Measurements from ENCODE around the gene IL26.

The IL26 gene, protein sequence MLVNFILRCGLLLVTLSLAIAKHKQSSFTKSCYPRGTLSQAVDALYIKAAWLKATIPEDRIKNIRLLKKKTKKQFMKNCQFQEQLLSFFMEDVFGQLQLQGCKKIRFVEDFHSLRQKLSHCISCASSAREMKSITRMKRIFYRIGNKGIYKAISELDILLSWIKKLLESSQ

DNA sequence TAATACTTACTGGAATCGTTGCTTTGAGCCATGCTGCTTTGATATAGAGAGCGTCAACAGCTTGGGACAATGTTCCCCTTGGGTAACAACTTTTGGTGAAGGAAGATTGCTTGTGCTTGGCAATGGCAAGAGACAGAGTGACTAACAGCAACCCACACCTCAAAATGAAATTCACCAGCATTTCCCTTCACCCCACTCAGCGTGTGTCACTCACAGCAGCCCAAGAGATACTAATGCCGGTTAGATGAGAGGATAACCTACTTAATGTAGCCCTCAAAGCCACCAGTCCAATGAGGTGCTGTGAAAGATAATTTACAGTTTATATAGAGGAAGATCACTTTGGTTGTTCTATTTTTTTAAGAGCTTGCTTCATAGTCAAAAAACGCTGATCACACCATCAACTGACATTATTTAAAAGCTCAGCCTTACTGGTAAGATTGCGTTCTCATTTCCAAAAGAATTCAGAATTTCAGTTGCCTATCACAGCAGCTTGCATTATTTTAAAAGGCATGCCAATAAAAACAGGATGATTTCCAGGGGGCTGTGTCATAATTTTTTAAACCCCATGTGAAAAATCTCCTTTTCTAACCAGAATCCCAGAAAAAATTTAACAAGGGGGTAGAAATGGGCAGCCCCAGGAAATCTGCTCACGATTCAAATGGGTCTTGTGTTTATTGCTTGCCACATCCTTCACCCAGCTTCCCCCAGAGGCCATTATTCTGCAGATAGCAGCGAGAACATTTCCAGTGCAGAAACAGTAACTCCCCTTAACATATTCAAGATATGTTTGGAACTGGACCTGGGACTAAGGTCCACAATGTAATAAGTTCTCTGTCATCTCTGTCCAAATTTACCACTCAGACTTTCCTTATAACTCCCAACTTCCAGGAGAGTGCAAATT lies at the start of gene IL26:
Gene IL26, minus strand, starts transcription at position 235 of the 901 bp plus-strand sequence. Its CDS starts 54 bp downstream, at position 181.
- DNase-seq: no peak

DNA sequence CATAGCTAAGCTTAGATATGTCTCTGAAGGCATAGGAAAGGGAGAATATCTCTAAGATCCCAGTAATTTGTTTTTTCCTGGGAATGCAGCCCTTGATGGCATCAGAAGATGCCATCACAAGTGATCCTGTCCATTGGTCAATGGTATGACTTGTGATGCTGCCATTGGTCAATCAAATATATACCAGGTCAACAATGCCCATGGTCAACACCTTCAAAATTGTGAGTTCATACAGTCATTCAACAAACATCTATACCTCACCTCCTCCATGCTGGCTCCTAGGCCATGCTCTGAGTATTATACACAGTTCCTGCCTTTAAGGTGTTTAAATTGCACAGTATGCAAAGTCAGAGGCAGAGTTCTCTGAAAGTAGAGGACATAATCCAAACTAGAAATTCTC lies 47.1 kb upstream of the IL26 start:
- DNase-seq: no peak

DNA sequence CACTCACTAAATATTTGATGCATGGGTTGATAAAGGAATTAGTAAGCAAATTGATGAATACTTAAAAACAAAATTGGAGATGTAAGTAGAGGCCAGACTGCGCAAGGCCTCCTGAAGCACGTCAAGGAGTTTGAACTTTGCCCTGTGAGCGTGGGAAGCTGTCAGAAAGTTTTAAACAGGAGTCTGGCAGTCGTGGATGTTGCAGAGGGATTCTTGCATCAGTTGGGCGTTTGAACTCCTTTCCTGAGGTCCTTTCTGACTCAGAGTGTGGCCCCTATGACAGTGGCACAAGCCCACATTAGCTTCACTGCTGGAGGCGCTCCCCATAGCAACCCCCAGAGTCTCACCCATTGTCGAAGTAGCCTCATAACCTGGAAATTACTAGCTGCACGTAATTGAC lies 45.7 kb upstream of the IL26 start:
- DNase-seq: no peak

DNA sequence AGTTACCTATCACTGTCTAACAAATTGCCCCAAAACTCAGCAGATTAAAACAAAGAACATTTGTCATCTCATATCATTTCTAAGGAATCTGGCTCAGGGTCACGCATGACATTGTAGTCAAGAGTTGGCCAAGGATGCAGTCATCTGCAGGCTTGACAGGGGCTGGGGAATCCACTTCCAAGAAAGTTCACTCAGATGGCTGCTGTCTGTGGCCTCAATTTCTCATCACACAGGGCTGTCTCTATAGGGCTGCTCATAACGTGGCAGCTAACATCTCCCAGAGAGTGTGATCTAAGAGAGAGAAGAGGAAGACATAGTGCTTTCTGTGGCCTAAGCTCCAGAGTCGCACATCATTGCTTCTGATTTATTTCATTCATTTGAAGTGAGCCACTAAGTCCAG lies 44.7 kb upstream of the IL26 start:
- no peak for DNase-seq

DNA sequence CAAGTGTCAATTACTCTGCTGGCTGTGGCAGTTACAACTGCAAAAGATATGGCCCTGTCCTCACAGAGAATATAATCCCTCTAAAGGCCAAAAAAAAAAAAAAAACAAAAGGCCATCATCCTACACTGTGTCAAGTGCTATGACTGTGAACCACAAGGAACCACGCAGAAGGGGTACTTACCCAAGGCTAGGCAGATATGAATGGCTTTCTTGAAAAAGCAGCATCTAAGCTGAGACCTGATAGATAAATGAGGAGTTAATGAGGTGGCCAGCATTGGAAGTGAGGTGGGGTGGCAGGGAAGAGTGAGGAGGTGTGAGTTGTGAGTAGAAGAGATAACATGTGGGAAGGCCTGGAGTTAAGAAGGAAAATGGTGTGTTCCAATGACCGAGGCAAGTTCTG lies 44.2 kb upstream of the IL26 start:
- no peak for DNase-seq

DNA sequence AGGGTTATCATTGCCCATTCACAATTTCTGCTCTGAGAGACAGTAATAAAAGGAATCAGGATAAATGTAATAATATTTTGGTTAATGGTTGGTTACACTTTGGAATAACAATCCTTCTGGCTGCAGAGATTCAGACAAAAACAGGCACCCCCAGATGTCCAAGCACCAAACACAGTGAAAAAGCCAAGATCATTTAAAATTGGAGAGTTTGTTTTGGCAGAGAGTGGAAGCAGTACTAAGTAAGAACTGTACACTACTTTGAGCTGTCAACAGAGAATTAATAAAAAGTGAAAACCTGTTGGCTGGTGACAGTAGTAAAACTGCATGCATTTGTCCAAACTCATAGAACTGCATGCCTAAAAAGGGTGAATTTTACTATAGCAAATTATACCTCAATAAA lies 43.4 kb upstream of the IL26 start:
- no peak for DNase-seq

DNA sequence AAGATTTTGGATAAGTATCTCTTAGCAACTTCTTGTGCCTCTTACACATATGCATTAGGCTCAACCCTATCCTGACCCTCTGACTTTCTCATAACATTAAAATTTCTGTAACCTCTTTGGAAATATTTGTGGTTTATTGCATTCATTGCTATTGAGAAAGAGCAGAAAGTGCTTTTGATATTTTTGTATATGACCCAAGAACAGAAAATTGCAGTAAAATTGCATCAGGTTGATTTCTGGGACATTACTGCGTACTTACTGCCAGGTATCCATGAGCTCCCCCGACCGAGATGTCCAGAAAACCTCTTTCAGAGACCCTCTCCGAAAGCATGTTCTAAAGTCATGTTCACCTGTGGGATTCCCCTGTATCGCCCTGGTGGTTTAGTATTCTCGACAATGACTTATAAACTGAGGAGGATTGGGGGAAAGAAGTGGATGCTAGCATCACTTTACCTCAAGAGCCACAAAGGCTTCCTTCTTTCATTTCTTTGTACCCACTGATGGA lies 42.3 kb upstream of the IL26 start:
- DNase-seq: no peak

DNA sequence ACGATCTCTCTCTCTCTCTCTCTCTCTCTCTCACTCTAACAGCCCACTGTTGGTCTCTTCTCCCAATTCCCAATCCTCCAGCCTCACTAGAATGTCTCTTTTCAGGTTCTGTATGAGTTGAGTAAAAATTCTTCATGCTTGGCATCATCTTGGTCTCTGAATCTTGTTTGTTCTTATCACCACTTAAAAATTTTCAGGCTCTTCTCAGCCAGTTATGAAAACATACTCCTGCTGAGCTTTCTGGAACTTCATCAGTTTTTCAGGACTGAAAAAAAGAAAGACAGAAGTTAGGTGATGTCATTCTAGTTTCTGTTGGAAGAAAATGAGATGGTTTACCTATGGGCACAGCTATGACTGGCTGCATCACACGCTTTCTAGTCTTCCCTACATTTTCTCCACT lies 39.2 kb upstream of the IL26 start:
- DNase-seq: no peak

DNA sequence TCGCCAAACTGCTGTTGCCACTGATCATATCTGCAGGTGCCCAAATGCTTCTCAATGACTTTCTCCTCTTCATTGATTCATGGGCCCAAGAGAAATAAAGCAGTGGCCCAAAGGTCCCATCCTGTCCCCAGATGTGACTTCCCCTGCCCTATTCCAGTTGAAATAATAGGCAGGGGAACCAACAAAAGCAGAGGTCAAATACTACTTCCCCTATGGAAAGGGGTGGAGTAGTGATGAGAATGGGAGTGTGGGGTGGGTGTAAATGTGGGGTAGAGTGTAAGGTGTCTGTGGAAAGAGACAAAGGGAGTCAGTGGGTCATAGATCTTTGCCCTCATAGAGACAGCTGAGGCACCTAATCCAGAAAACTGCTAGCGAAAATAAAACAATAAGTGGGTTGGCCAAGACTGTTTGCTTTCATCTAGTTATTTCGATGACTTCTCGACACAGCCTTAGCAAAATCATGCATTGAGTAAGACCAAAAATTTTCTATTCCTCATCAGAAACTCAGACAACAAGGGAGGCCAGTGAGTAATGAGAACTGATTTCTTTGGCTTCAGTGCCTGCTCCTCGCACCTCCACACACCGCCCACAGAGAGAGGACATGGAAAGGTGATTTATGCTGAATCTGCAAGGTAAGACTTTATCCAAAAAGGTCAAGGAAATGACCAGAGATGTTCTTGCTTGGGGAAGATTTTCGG lies 38.7 kb upstream of the IL26 start:
- no peak for DNase-seq

DNA sequence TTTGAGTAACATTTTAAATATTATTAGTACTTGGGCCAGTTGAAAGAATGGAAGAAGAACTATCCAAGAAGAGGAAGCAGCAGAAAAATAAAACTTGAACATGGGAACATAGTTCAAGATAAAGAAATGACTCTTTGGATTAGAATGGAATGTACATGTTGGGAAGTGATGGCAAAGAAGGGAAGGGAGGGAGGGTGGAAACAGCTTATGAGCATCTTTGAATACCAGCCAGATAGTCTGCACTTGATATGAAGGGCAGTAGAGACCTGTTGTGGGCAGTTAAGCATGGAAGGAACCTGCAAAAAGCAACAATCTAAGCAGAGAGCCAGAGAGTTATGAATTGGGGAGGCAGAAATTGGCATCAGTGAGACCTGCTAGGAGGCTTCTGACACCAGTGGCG lies 37.8 kb upstream of the IL26 start:
- no peak for DNase-seq

DNA sequence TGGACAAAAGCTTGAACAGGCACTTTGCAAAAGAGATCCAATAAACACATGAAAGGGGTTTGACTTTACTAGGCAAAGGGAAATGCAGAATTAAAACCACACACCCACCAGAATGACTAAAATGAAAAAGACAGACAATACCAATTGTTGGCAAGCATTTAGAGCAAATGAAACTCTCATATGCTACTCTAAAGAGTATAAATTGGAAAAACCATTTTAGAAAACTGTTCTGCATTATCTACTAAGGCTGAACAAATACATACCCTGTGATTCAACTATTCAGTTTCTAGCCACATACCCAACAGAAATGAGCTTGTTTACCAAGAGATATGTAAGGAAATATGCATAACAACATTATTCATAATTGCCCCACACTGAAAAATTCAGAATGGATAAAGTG lies 36.3 kb upstream of the IL26 start:
- no peak for DNase-seq

DNA sequence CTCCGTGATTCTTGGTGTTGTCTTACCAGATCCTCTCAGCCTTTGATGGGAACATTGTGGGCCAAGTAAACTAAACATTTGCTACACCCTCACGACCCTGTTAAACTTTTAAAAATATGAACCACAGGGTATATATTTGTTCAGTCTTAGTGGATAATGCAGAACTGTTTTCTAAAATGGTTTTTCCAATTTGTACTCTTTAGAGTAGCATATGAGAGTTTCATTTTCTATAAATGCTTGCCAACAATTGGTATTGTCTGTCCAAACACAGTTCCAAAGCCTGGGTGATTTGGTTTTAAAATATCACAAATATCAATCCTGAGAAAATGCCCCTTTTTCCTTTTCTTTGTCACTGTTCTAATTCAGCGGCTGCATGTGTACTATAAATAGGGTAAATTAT lies 34.5 kb upstream of the IL26 start:
- DNase-seq: no peak

DNA sequence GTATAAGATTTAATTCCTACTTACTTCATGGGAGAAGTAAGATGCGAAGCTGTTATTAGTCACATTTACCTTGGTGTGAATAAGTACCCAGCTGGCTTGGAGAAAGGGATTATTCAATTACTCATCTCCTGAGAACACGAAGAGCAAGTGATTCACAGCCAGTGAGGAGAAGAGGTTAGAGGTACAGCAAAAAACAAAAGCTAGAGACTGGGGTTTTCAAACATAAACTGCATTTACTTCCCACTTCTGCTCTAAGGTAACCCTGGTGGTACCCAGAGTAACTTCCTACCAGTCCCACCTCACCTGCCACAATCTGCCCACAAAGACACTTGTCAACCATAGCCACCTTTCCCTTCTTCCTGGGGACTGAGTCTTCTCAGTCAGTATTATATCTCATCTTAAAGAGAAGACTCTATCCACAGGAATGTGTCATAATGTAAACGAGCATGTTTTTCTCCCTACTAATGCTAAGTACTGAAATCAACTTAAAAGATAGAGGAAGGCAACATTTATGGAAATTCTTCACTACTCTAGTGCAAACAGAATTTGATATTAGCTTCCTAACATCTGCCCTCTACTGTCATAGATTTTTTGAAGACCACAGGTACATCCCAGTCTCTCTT lies 33.8 kb upstream of the IL26 start:
- DNase-seq: peak; percentile 39

DNA sequence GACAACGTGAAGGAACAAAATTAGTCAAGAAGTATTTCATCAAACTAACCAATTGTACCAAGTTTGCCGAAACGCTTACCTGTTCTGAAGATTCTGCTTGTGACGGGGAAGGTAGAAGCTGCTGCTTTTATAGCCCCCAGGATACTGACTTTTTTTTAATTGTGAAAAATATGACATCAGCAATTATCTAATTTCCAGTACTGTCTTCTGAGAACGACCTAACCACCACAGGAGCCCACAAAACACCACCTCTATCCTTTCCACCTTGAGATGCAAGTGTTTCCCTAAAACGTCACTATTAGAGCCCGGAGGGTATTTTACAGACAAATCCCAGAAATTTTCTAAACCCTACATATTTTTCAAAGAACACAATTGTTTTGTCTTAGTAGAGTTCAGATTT lies 27.9 kb upstream of the IL26 start, which contains the start of gene IL22:
Gene IL22, minus strand, starts transcription at position 101 of the 400 bp plus-strand sequence. CDS start 156 bp downstream, outside the sequence.
- DNase-seq: no peak

DNA sequence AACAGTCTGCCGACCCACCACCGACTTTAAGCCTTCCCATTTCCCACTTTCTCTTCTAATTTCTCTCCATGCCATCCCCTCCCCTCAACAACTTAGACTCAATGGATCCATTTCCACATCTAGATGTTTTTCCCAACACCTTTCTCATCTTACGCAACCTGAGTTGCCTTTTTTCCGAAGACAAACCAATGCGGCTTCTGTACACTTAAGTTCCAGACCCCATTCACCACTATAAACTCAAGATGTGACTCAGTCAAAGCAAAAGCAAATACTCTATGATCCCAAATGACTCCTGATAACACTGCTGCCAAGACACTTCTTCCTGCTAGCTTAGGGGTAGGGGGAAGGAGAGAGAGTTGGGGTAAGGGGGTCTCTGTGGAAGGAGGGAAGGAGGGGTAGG lies 26.5 kb upstream of the IL26 start:
- no peak for DNase-seq

DNA sequence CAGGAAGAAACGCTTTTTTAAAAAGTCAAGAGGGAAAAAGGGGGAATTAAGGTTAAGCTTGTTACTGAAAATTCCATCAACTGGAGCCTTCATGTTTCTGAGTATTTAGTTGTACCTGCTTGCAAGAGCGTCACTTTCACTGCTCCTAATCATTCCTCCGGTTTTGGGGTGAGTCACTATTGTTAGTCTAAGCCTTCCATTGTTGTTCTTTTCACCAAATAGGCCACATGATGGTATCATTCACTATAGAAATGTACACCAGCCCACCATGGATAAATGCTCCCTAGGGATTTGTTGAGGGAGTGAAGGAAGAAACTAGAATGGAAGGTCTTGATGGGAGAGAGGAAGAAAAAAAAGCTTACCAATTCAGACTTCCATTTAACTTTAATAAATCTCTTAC lies 24.8 kb upstream of the IL26 start:
- no peak for DNase-seq

DNA sequence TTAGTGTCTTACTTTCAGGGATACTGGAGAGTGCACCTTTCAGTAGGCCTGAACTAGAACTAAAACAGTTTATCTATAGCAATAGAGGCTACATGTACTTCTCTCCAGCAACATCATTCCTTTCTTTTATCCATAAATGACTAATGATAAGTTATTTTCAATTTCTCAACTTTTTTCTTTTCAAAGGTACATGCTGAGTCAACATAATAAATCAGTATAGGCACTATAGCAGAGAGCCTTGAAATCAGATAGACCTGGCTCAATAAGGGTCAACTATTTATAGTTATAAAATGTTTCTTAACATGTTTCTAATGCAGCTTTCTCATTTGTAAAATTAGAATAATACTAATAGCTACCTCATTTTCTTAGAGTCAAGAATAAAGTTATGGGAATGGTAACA lies 22.2 kb upstream of the IL26 start:
- no peak for DNase-seq

DNA sequence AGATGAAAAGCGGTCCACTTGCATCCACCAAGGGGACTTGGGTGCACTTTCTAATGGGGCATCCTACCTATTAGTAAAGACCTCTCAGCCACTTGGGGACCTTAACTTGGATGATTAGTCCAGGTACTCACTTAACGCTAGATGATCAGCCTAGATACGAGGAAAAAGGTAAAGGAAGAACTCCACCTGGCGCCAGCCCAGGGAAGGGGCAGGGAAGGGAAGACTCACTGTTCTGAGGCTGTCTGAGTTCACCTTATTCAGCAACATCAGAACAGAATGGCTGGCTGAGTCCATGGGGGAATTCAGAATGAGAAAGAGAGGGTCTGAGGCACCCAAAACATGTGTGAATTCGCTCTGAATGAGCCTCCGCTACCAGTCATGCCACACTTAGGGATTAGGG lies 20.7 kb upstream of the IL26 start:
- DNase-seq: no peak

DNA sequence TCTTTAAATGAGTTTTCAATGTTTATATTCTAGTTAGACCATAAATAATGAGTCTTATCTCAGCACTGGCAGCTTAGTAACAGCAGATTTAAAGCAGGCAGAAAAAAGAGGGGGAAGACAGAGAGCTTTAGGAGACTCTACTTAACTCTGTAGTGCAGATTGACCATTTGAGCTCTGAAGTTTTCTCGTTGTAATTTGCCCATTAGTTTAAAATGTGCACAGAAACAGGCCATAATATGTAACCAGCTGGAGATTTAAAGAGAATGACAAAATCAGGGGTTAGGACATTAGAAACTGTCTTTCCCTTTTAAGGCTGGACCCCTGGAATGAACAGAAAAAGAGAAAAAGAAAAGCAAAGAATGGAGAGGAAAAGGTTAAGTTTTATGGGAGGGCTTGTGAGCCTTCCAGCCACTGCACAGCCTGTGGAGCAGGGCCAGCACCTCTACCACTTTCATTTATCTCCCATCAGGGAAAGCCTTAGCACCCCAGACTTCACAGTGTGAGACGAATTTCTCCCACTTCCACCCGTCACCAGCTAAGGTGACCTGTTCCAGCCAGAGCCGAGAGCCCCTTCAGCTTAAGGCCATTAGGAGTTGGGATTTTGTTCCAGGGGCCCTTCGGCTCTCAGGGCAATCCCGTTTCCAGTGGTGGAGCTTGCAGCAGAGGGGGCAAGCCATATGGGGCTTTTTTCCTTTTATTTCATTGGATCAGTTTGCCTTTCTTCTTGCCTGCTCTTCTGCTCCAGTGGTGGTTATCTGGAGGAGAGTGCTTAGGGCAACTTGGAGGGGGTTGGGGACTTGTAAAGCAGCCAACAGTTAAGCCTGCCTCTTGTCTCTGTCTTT lies 19.8 kb upstream of the IL26 start:
- DNase-seq: no peak

DNA sequence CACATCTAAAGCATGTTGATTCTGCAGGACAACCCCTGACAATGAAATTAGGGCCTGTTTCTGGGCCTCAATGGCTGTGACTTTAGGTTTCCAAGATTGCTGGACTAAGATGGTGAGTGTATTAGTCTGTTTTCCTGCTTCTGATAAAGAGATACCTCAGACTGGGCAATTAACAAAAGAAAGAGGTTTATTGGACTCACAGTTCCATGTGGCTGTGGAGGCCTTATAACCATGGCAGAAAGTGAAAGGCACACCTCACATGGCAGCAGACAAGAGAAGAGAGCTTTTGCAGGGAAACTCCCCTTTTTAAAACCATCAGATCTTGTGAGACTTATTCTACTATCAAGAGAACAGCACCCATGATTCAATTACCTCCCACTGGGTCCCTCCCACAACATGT lies 17.2 kb upstream of the IL26 start:
- no peak for DNase-seq

DNA sequence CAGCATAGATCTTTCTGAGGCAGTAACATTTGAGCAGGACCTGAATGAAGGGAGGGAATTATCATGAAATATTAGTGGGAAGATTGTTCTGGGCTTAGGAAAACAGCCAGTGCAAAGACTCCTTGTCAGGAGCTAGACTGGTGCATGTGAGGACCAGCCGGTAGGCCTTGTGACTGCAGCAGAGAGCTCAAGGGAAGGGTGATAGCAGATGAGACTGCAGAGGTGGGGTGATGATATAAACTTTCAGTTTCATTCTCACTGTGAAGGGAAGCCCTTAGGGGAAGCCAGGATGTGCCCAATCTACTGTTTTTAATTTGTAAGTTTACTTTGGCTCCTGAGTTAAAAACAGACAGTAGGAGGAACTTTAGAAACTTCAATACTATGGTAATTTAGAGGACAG lies 15.4 kb upstream of the IL26 start:
- DNase-seq: peak; percentile 56

DNA sequence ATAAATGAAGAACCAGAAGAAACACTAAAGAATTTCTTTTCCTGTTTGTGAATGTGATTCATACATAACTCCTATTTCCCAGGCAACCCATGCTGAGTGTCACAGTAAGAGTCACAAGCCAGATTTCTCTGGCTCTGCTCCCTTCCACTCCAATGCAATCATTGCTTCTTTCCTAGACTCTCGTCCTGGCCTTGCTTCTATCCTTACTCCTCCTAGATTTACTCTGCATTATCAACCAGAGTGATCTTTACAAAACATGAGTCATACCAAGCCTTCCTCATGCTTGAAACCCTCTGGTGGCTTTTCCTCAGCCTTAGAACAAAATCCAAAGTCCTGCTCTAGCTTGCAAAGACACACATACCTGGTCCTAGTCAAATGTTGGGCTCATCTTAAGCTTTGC lies 14.5 kb upstream of the IL26 start:
- DNase-seq: no peak
